GM19372 (cell line): ENCODE data around the gene MUC6.
"Not testable (repeated sequence)": the region's sequence is repeated elsewhere in the genome, so short reads cannot be mapped to it uniquely, and the experiment has no call there.

Experiments used
- ATAC-seq: cut with Tn5 transposase; IDR thresholded peaks from one replicate; pipeline ENCODE4 v1.9.1; 2021; ENCODE audit warnings: mild to moderate bottlenecking, low read depth, moderate library complexity; ENCODE audit not compliant: unreplicated experiment

The MUC6 gene

GRCh38 chr11:1026641-1027482 lies 9.7 kb downstream of the MUC6 start:
- ATAC-seq = no peak

- ATAC-seq = no peak
These were observed 10.4 kb downstream of the MUC6 start for GRCh38 chr11:1026163-1026450.

- ATAC-seq = no peak
These were observed 10.9 kb downstream of the MUC6 start for GRCh38 chr11:1025410-1026162.

GRCh38 chr11:1024597-1025409 lies 11.7 kb downstream of the MUC6 start:
- ATAC-seq = no peak

- no peak for ATAC-seq
These were observed 12.5 kb downstream of the MUC6 start for GRCh38 chr11:1023811-1024596.

GRCh38 chr11:1022908-1023810 lies 13.4 kb downstream of the MUC6 start:
- ATAC-seq = no peak

GRCh38 chr11:1022411-1022810 lies 14.1 kb downstream of the MUC6 start:
- ATAC-seq = no peak

GRCh38 chr11:1020211-1020905 lies 16.2 kb downstream of the MUC6 start:
- no peak for ATAC-seq

GRCh38 chr11:1019321-1019910 lies 17.1 kb downstream of the MUC6 start:
- ATAC-seq = no peak

- ATAC-seq = no peak
These were observed 18.4 kb downstream of the MUC6 start for GRCh38 chr11:1018091-1018490.

GRCh38 chr11:1017269-1018005 lies 19.1 kb downstream of the MUC6 start:
- no peak for ATAC-seq

GRCh38 chr11:1016610-1017126 lies 19.9 kb downstream of the MUC6 start:
- not testable (repeated sequence) for ATAC-seq

- no peak for ATAC-seq
These were observed 20.5 kb downstream of the MUC6 start for GRCh38 chr11:1015826-1016545.

GRCh38 chr11:1015064-1015463 lies 21.5 kb downstream of the MUC6 start:
- ATAC-seq = no peak

- no peak for ATAC-seq
These were observed 22.2 kb downstream of the MUC6 start for GRCh38 chr11:1014276-1014675.

- no peak for ATAC-seq
These were observed 22.9 kb downstream of the MUC6 start for GRCh38 chr11:1013631-1013935.
